Thoracic aorta endothelial cell (primary cell): ENCODE data around the gene NGLY1. TPM values are rescaled to one million over a fixed set of nuclear protein-coding genes. Genes with fewer than 3 reads are reported as not detected.

Experiments
- small RNA-seq: library from RNA; depleted of rRNA; stranded (forward); fragments of <200 nt; gene quantifications from one replicate; pipeline ENCODE3, GENCODE V24; 2012
- total RNA-seq: library from RNA; depleted of rRNA; stranded (reverse); fragments of >200 nt; gene quantifications from 2 replicates; pipeline ENCODE4 v1.2.3, GENCODE V29; 2012

NGLY1 gene, protein sequence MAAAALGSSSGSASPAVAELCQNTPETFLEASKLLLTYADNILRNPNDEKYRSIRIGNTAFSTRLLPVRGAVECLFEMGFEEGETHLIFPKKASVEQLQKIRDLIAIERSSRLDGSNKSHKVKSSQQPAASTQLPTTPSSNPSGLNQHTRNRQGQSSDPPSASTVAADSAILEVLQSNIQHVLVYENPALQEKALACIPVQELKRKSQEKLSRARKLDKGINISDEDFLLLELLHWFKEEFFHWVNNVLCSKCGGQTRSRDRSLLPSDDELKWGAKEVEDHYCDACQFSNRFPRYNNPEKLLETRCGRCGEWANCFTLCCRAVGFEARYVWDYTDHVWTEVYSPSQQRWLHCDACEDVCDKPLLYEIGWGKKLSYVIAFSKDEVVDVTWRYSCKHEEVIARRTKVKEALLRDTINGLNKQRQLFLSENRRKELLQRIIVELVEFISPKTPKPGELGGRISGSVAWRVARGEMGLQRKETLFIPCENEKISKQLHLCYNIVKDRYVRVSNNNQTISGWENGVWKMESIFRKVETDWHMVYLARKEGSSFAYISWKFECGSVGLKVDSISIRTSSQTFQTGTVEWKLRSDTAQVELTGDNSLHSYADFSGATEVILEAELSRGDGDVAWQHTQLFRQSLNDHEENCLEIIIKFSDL
- total RNA-seq: 39.6 and 43.1 TPM in 2 replicates

DNA sequence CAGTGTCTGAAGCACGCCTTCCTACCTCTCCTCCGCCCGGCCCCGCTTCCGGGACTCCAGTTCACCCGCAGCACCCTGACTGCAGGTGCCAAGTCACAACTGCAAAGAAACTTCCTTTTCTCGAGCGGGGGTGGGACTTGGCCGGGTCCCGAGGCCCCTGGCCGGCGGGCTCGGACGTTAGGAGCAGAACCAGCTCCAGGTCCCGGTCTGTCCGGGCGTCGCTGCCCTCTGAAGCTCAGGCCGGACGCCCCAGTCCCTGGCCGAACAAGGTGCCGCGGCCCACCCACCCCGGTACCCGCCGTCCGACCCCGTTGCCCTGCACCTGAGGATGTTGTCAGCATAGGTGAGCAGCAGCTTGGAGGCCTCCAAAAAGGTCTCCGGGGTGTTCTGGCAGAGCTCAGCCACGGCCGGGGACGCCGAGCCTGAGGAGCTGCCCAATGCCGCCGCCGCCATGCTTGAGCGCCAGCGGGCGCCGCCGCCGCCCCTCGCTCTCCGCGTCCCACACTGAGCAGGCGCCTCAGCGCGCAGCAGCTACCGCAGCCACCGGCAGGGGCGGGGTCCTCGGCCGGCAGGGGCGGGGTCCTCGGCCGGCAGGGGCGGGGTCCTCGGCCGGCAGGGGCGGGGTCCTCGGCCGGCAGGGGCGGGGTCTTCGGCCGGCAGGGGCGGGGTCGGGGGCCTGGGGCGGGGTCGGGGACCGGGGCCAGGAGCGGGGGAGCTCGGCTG, at the start of gene NGLY1:
Gene NGLY1 (minus strand): TSS at position 506 of the 723 bp plus-strand sequence. CDS start 53 bp downstream, at position 453.

GRCh38 chr3:25789596-25790556, 6.6 kb upstream of the NGLY1 start, which contains the start of gene OXSM:
Gene OXSM, plus strand, starts transcription at chr3:25790090. Its CDS starts 931 bp downstream, at chr3:25791021.

Small RNA genes lying within 50 kb of the gene (small RNA-seq; reads per million reads assigned to genes)
- not detected for gene CRIP1P2

Other genes starting within 250 kb of the NGLY1 start
- 161 and 186 TPM in 2 replicates for gene TOP2B, start 118.5 kb downstream of the NGLY1 start, total RNA-seq
- 12.1 and 14.4 TPM in 2 replicates for gene OXSM, start 6.6 kb upstream of the NGLY1 start, total RNA-seq